HepG2 (cell line): ENCODE measurements around the gene CTXN1. TPM values are rescaled to one million over a fixed set of nuclear protein-coding genes. Genes with fewer than 3 reads are reported as not detected.

ENCODE experiments used
- ARID3A ChIP-seq: IDR thresholded peaks from 2 replicates; pipeline ENCODE4 v1.6.1; 2012; ENCODE audit warnings: low read depth, low read length, improper control_type of control experiment
- ARNT2 ChIP-seq: sonication (generic); formaldehyde crosslinking; IDR thresholded peaks from 2 replicates; pipeline ENCODE4 v1.8.0; 2022; ENCODE audit warnings: mild to moderate bottlenecking, low read depth, missing genetic modification reagents, moderate library complexity
- CBX1 ChIP-seq: IDR thresholded peaks from one replicate; pipeline ENCODE4 v1.6.1; 2016; ENCODE audit warnings: antibody characterized with exemption, low read depth
- CHCHD3 ChIP-seq: sonication (generic); formaldehyde crosslinking; IDR thresholded peaks from 2 replicates; pipeline ENCODE4 v1.8.0; 2022; ENCODE audit warnings: mild to moderate bottlenecking, missing genetic modification reagents, moderate library complexity
- E2F5 ChIP-seq: sonication (generic); formaldehyde crosslinking; conservative IDR thresholded peaks from 2 replicates; pipeline ENCODE4 v1.4.0; 2020; ENCODE audit warnings: missing genetic modification reagents
- HDAC1 ChIP-seq: sonication (generic); formaldehyde crosslinking; IDR thresholded peaks from 2 replicates; pipeline ENCODE4 v1.5.1; 2020; ENCODE audit warnings: mild to moderate bottlenecking, missing genetic modification reagents
- HES4 ChIP-seq: sonication (generic); formaldehyde crosslinking; IDR thresholded peaks from 2 replicates; pipeline ENCODE4 v1.9.0; 2021; ENCODE audit warnings: mild to moderate bottlenecking, missing genetic modification reagents, borderline replicate concordance
- KDM4B ChIP-seq: sonication (generic); formaldehyde crosslinking; IDR thresholded peaks from 2 replicates; pipeline ENCODE4 v1.4.0; 2020; ENCODE audit warnings: missing genetic modification reagents
- PBX2 ChIP-seq: IDR thresholded peaks from 2 replicates; pipeline ENCODE4 v1.6.1; 2016; ENCODE audit warnings: control low read depth
- PHF5A ChIP-seq: IDR thresholded peaks from one replicate; pipeline ENCODE4 v1.6.1; 2018; ENCODE audit warnings: low read depth, missing genetic modification reagents; ENCODE audit not compliant: unreplicated experiment
- SIN3B ChIP-seq: fragments of 150-350 bp; IDR thresholded peaks from 2 replicates; pipeline ENCODE4 v1.6.1; 2014; ENCODE audit warnings: low read length
- SMC3 ChIP-seq: IDR thresholded peaks from 2 replicates; pipeline ENCODE4 v1.6.1; 2011; ENCODE audit warnings: low read length, improper control_type of control experiment
- SOX6 ChIP-seq, 2 experiments: fragments of 450-650 bp in 1 of 2; sonication (generic) in 1 of 2; formaldehyde crosslinking in 1 of 2; IDR thresholded peaks; 2 replicates each; pipeline versions ENCODE4 v1.4.0 to v1.6.1; 2017 to 2020; ENCODE audit warnings: antibody characterized with exemption in 1 of 2, mild to moderate bottlenecking in 1 of 2, missing genetic modification reagents in 1 of 2
- TBX2 ChIP-seq: sonication (generic); formaldehyde crosslinking; IDR thresholded peaks from 2 replicates; pipeline ENCODE4 v1.5.0; 2020; ENCODE audit warnings: missing genetic modification reagents, mild to moderate bottlenecking, borderline replicate concordance
- TBX3 ChIP-seq: fragments of 450-650 bp; IDR thresholded peaks from 2 replicates; pipeline ENCODE4 v1.6.1; 2017; ENCODE audit warnings: antibody characterized with exemption, mild to moderate bottlenecking, inconsistent platforms, borderline replicate concordance
- TFAP4 ChIP-seq: sonication (generic); IDR thresholded peaks from 2 replicates; pipeline ENCODE4 v1.6.1; 2016; ENCODE audit warnings: low read depth, borderline replicate concordance
- THAP11 ChIP-seq: IDR thresholded peaks from 2 replicates; pipeline ENCODE4 v1.6.1; 2016; ENCODE audit warnings: missing biosample characterization, missing genetic modification reagents
- ZBTB33 ChIP-seq: sonication (generic); formaldehyde crosslinking; IDR thresholded peaks from 2 replicates; pipeline ENCODE4 v1.4.0; 2020; ENCODE audit warnings: missing genetic modification reagents
- ZFP1 ChIP-seq: IDR thresholded peaks from 2 replicates; pipeline ENCODE4 v1.6.1; 2016
- ZNF124 ChIP-seq: sonication (generic); formaldehyde crosslinking; IDR thresholded peaks from 2 replicates; pipeline ENCODE4 v1.4.0; 2020; ENCODE audit warnings: missing genetic modification reagents
- ZNF333 ChIP-seq: sonication (generic); formaldehyde crosslinking; IDR thresholded peaks from 2 replicates; pipeline ENCODE4 v1.4.0; 2020; ENCODE audit warnings: mild to moderate bottlenecking, missing genetic modification reagents, borderline replicate concordance
- ZNF549 ChIP-seq: sonication (generic); formaldehyde crosslinking; IDR thresholded peaks from 2 replicates; pipeline ENCODE4 v1.5.0; 2020; ENCODE audit warnings: missing genetic modification reagents
- ZNF556 ChIP-seq: sonication (generic); formaldehyde crosslinking; IDR thresholded peaks from 2 replicates; pipeline ENCODE4 v1.4.0; 2020; ENCODE audit warnings: mild to moderate bottlenecking, missing genetic modification reagents, borderline replicate concordance
- ZNF558 ChIP-seq: sonication (generic); formaldehyde crosslinking; IDR thresholded peaks from 2 replicates; pipeline ENCODE4 v1.9.0; 2022; ENCODE audit warnings: mild to moderate bottlenecking, missing genetic modification reagents, borderline replicate concordance
- ZNF589 ChIP-seq: sonication (generic); formaldehyde crosslinking; conservative IDR thresholded peaks from 2 replicates; pipeline ENCODE4 v1.8.0; 2022; ENCODE audit warnings: mild to moderate bottlenecking, moderate library complexity, missing genetic modification reagents
- ZNF674 ChIP-seq: sonication (generic); formaldehyde crosslinking; IDR thresholded peaks from 2 replicates; pipeline ENCODE4 v1.5.0; 2020; ENCODE audit warnings: low read depth, mild to moderate bottlenecking, missing genetic modification reagents
- polyA plus RNA-seq, 8 experiments: library from polyadenylated mRNA; depleted of rRNA in 3 of 8; stranded (reverse) in 7 of 8; unstranded in 1 of 8; fragments of >200 nt; fragmentation: Illumina TruSeq in 4 of 8; extraction: Trizol in 4 of 8; gene quantifications; 2 replicates each; pipeline versions ENCODE4 v1.2.1 to v1.2.3, GENCODE V29; 2011 to 2016; ENCODE audit warnings: low read depth in 4 of 8, missing spikeins in 1 of 8, mixed read lengths in 1 of 8; ENCODE audit not compliant: insufficient read depth in 1 of 8
- total RNA-seq, 5 experiments: library from RNA; depleted of rRNA; stranded (reverse); fragments of >200 nt; fragmentation: Illumina TruSeq; extraction: Trizol; gene quantifications; 2 replicates each; pipeline ENCODE4 v1.2.3, GENCODE V29; 2016; ENCODE audit warnings: low read depth in 1 of 5

CTXN1 gene
- total and polyA plus RNA-seq, 2 of the 13 experiments (the other 11 are each of a cell fraction or from before 2014, with no cell fraction given) = 0.11 TPM; not detected in 1

GRCh38 chr19:7897292-7897691 is 28.6 kb downstream of the CTXN1 start (continued):
- TF ChIP-seq TBX2 (CRISPR knock-in tag) (peak; percentile 84; the same call in 1 of the 2 replicates), ZNF558 (CRISPR knock-in tag) (no peak), ZBTB33 (CRISPR knock-in tag) (0 out of 2 replicates have a peak, but pooled peaks have one; percentile 29), SOX6 (IDR thresholded peaks at IDR 0.05) (no peak), SOX6 (CRISPR knock-in tag; IDR thresholded peaks at IDR 0.05) (peak; percentile 74), ZFP1 (CRISPR knock-in tag) (no peak), SIN3B (no peak), ZNF589 (CRISPR knock-in tag) (no peak), CHCHD3 (CRISPR knock-in tag) (no peak), CBX1 (peak; percentile 31), ZNF333 (no peak), ARID3A (no peak), PBX2 (CRISPR knock-in tag) (no peak), SMC3 (no peak), ZNF556 (peak; percentile 54; the same call in 1 of the 2 replicates), TFAP4 (peak; percentile 30; the same call in 1 of the 2 replicates), HES4 (CRISPR knock-in tag) (no peak), ZNF674 (CRISPR knock-in tag) (no peak), HDAC1 (peak; percentile 67), E2F5 (no peak), ZNF124 (CRISPR knock-in tag) (no peak), ZNF549 (CRISPR knock-in tag) (no peak), TBX3 (no peak), KDM4B (CRISPR knock-in tag) (no peak), THAP11 (CRISPR knock-in tag) (no peak; the same call in 1 of the 2 replicates), ARNT2 (CRISPR knock-in tag) (no peak), PHF5A (CRISPR knock-in tag) (no peak)
